ENCODE results near the gene SERPING1. TPM values are rescaled to one million over a fixed set of nuclear protein-coding genes. Genes with fewer than 3 reads are reported as not detected.

SERPING1 gene
- total RNA-seq, 3 donors from 2014 or later (not counting 1 experiment from before 2014, with no cell fraction given) = 0.50 TPM; not detected in 2

GRCh38 chr11:57616595-57616994 lies 19.1 kb downstream of the SERPING1 start:
- intact Hi-C loops (cut with micrococcal nuclease) = no loop called here
- H3K36me3 ChIP-seq (ENCODE audit: control insufficient read depth, insufficient read depth, low read length) = no peaks in the 10 kb centered on the region
- H3K27me3 Mint-ChIP-seq (ENCODE audit: low read depth in 2 of 2) = peaks cover 9 to 20% of the 10 kb centered on the region in 2 donors
- peaks cover 8% of the 10 kb centered on the region for H3K9me3 ChIP-seq (ENCODE audit: control insufficient read depth, insufficient read depth, low read length)
- WGBS (ENCODE audit: insufficient coverage) = 77% methylated on average over 3 of the region's 3 CpGs
- TF ChIP-seq CTCF (IDR thresholded peaks at IDR 0.05) = no peak
- no peak overlapping the region for H3K4me3 Mint-ChIP-seq
- no peaks in the 10 kb centered on the region for H3K9me3 Mint-ChIP-seq
- ATAC-seq (no peak), DNase-seq (no peak)
- no peaks in the 10 kb centered on the region for H3K36me3 Mint-ChIP-seq
- no peak overlapping the region for H3K4me3 ChIP-seq (ENCODE audit: low read length)
- H3K4me1 Mint-ChIP-seq = no peaks in the 10 kb centered on the region
- H3K4me1 ChIP-seq (ENCODE audit: control insufficient read depth, insufficient read depth, low read length) = no peaks in the 10 kb centered on the region
- H3K27ac ChIP-seq (ENCODE audit: low read length) = no peak overlapping the region
- no peak overlapping the region for H3K27ac Mint-ChIP-seq
- no peaks in the 10 kb centered on the region for H3K27me3 ChIP-seq (ENCODE audit: control insufficient read depth, insufficient read depth, low read length)

GRCh38 chr11:57618438-57618837 lies 21.0 kb downstream of the SERPING1 start:
- Mint-ChIP-seq H3K36me3 (no peaks in the 10 kb centered on the region), H3K27ac (no peak overlapping the region), H3K4me1 (no peaks in the 10 kb centered on the region), H3K4me3 (no peak overlapping the region), H3K9me3 (no peaks in the 10 kb centered on the region), H3K27me3 (ENCODE audit: low read depth in 2 of 2) (peaks cover 9 to 15% of the 10 kb centered on the region in 2 donors)
- H3K27me3 ChIP-seq (ENCODE audit: control insufficient read depth, insufficient read depth, low read length) = no peaks in the 10 kb centered on the region
- H3K27ac ChIP-seq (ENCODE audit: low read length) = no peak overlapping the region
- DNase-seq (no peak), ATAC-seq (no peak)
- no peak for TF ChIP-seq CTCF (IDR thresholded peaks at IDR 0.05)
- WGBS (ENCODE audit: insufficient coverage) = 88% methylated on average over 2 of the region's 2 CpGs
- H3K4me1 ChIP-seq (ENCODE audit: control insufficient read depth, insufficient read depth, low read length) = no peaks in the 10 kb centered on the region
- H3K36me3 ChIP-seq (ENCODE audit: control insufficient read depth, insufficient read depth, low read length) = no peaks in the 10 kb centered on the region
- no peak overlapping the region for H3K4me3 ChIP-seq (ENCODE audit: low read length)
- peaks cover 8% of the 10 kb centered on the region for H3K9me3 ChIP-seq (ENCODE audit: control insufficient read depth, insufficient read depth, low read length)
- intact Hi-C loops (cut with micrococcal nuclease) = no loop called here

- Mint-ChIP-seq H3K27me3 (ENCODE audit: low read depth in 2 of 2) (peaks cover 9 to 14% of the 10 kb centered on the region in 2 donors), H3K27ac (no peak overlapping the region), H3K36me3 (no peaks in the 10 kb centered on the region), H3K4me1 (no peaks in the 10 kb centered on the region), H3K9me3 (no peaks in the 10 kb centered on the region), H3K4me3 (no peak overlapping the region)
- no peaks in the 10 kb centered on the region for H3K36me3 ChIP-seq (ENCODE audit: control insufficient read depth, insufficient read depth, low read length)
- H3K27ac ChIP-seq (ENCODE audit: low read length) = no peak overlapping the region
- no peaks in the 10 kb centered on the region for H3K4me1 ChIP-seq (ENCODE audit: control insufficient read depth, insufficient read depth, low read length)
- 85% methylated on average over 2 of the region's 2 CpGs for WGBS (ENCODE audit: insufficient coverage)
- no peak for DNase-seq
- peaks cover 8% of the 10 kb centered on the region for H3K9me3 ChIP-seq (ENCODE audit: control insufficient read depth, insufficient read depth, low read length)
- no peak overlapping the region for H3K4me3 ChIP-seq (ENCODE audit: low read length)
- H3K27me3 ChIP-seq (ENCODE audit: control insufficient read depth, insufficient read depth, low read length) = no peaks in the 10 kb centered on the region
- intact Hi-C loops (cut with micrococcal nuclease) = no loop called here
- ATAC-seq = no peak
- TF ChIP-seq CTCF (IDR thresholded peaks at IDR 0.05) = no peak
These were observed 21.8 kb downstream of the SERPING1 start for GRCh38 chr11:57619331-57619730.

GRCh38 chr11:57620467-57620866 lies 23.0 kb downstream of the SERPING1 start:
- H3K4me1 Mint-ChIP-seq = no peaks in the 10 kb centered on the region
- intact Hi-C loops (cut with micrococcal nuclease) = no loop called here
- H3K4me3 ChIP-seq (ENCODE audit: low read length) = no peak overlapping the region
- no peaks in the 10 kb centered on the region for H3K4me1 ChIP-seq (ENCODE audit: control insufficient read depth, insufficient read depth, low read length)
- no peaks in the 10 kb centered on the region for H3K36me3 Mint-ChIP-seq
- H3K27ac Mint-ChIP-seq = no peak overlapping the region
- H3K4me3 Mint-ChIP-seq = no peak overlapping the region
- TF ChIP-seq CTCF (IDR thresholded peaks at IDR 0.05) = no peak
- ATAC-seq (no peak), DNase-seq (no peak)
- H3K36me3 ChIP-seq (ENCODE audit: control insufficient read depth, insufficient read depth, low read length) = no peaks in the 10 kb centered on the region
- peaks cover 8% of the 10 kb centered on the region for H3K9me3 ChIP-seq (ENCODE audit: control insufficient read depth, insufficient read depth, low read length)
- H3K27me3 Mint-ChIP-seq (ENCODE audit: low read depth in 2 of 2) = peaks cover 9 to 14% of the 10 kb centered on the region in 2 donors
- H3K27me3 ChIP-seq (ENCODE audit: control insufficient read depth, insufficient read depth, low read length) = no peaks in the 10 kb centered on the region
- H3K9me3 Mint-ChIP-seq = no peaks in the 10 kb centered on the region
- no peak overlapping the region for H3K27ac ChIP-seq (ENCODE audit: low read length)

Measured in natural killer cell (primary cell).